ENCODE data around the gene IL9R.
"Not testable (repeated sequence)": the region's sequence is repeated elsewhere in the genome, so short reads cannot be mapped to it uniquely, and the experiment has no call there.

IL9R gene

GRCh38 chrX:155998761-155999510, 1.4 kb downstream of the IL9R start:
- DNase-seq, result no peak

GRCh38 chrX:155999751-156000150, 2.3 kb downstream of the IL9R start:
- DNase-seq, result not testable (repeated sequence)

DNA sequence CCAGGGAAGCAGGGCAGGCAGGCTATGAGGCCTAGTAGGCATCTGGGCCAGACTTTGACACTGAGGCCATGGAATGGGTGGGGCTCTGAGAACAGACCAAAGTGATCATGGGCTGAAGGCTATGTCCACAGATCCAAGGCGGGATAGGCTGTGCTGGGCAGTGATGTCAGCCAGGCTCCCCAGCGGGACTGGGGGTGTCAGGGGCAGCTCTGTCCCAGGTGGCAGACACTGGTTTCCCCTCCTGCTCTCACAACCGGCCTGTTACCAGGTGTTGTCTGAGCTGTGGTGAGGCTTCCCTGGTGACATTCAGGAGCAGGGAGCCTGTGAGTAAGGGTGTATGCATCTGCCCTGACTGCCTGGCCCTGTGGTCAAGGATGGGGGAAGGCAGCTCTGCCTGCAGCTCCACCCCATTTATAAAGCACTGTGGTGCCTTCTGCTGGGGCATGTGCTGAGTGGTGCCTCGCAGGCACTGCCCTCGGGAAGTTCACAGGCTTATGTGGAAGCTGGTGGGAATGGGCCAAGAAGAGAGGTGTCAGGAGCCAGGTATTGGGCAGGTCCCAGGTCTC, 2.9 kb downstream of the IL9R start:
- no peak for DNase-seq

GRCh38 chrX:156001001-156001666, 3.6 kb downstream of the IL9R start:
- DNase-seq, result no peak

DNA sequence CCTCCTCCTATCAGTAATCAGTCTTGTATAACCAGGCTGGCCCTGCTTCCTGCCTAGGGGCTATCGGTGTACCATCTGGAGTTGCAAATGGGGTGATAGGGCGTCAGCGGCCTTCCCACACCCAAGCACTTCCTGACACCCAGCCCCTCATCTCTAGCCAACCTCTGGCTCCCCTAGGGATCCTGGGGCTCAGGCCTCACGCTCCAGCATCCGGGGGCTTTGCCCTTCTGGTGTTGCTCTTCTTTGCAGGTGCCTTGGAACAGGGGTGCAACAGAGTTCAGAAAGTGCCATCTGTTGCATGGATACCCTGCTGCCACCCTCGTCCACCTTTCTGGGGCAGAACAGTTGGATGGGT, 4.1 kb downstream of the IL9R start:
- no peak for DNase-seq

DNA sequence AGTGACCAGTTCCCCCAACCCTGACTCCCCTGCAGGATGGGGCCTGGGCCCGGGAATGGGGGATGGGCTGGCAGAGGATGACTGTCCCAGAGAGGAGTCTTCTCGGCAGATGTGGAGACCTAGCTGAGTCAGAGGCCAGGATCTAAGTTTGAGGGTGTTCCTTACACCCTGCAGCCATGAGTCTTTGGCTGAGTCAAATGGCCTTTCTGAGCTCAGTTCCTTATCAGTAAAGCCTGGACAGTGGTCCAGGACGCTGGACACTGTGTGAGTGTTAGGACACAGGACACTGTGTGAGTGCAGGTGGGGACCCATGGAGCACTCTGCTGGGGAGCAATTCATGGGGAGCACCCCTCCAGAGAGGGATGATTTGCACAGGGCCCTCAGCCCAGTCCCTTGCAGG, 5.0 kb downstream of the IL9R start:
- DNase-seq, result no peak

- DNase-seq, result no peak
Observed at GRCh38 chrX:156003486-156004185, 6.1 kb downstream of the IL9R start.

DNA sequence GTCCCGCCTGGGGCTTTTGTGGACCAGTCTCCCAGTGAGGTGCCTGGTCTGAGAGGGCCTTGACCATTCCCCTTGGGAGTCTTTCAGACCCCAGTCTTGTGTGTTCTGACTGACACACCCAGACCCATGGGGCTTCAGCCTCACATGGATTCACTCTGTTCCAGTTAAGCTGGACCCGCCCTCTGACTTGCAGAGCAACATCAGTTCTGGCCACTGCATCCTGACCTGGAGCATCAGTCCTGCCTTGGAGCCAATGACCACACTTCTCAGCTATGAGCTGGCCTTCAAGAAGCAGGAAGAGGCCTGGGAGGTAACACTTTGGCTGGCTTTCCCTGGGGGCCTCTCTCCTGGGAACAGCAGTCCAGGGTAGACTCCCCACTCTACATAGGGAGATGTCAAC, 6.8 kb downstream of the IL9R start:
- DNase-seq, result no peak

- no peak for DNase-seq
Observed at GRCh38 chrX:156004740-156005139, 7.2 kb downstream of the IL9R start.

GRCh38 chrX:156005144-156005543, 7.6 kb downstream of the IL9R start:
- DNase-seq, result no peak

DNA sequence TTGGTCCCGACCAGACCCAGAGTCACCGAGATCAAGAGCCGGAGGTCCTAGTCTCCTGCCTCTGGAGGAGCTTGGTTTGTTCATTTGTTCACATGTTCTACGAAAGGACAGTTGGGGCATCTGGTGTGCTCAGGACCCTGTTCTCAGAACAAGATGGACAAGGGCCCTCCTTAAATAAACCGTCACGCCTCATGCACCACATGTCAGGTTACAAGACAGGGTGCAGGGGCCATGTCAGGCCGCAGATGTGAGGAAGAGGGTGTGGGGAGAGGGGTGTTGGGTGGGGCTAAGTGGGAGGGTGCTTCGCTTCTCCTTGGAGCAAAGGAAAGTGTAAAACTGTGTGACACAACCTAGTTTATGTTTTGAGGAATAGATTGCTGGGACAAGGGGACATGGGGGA, 9.0 kb downstream of the IL9R start:
- not testable (repeated sequence) for DNase-seq

- DNase-seq, result not testable (repeated sequence)
Observed at GRCh38 chrX:156008379-156008778, 10.9 kb downstream of the IL9R start.

DNA sequence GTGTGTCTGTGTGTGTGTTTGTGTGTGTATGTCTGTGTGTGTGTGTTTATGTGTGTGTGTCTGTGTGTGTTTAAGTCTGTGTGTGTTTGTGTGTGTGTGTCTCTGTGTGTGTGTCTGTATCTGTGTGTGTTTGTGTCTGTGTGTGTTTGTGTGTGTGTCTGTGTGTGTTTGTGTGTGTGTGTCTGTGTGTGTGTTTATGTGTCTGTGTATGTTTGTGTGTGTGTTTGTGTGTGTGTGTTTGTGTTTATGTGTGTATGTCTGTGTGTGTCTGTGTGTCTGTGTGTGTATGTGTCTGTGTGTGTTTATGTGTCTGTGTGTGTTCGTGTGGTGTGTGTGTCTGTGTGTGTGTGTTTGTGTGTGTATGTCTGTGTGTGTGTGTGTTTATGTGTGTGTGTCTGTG, 11.4 kb downstream of the IL9R start:
- no peak for DNase-seq

DNA sequence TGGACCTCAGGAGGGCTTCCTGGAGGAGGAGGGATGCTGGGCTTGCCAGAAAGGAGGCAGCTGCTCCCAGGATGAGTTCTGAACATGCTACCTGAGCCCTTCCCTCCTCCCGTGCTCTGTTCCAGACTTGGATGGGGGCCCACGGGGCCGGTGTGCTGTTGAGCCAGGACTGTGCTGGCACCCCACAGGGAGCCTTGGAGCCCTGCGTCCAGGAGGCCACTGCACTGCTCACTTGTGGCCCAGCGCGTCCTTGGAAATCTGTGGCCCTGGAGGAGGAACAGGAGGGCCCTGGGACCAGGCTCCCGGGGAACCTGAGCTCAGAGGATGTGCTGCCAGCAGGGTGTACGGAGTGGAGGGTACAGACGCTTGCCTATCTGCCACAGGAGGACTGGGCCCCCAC, 12.2 kb downstream of the IL9R start:
- not testable (repeated sequence) for DNase-seq

GRCh38 chrX:156013286-156013953, 15.9 kb downstream of the IL9R start:
- not testable (repeated sequence) for DNase-seq

GRCh38 chrX:156019846-156020245, 22.4 kb downstream of the IL9R start:
- not testable (repeated sequence) for DNase-seq

DNA sequence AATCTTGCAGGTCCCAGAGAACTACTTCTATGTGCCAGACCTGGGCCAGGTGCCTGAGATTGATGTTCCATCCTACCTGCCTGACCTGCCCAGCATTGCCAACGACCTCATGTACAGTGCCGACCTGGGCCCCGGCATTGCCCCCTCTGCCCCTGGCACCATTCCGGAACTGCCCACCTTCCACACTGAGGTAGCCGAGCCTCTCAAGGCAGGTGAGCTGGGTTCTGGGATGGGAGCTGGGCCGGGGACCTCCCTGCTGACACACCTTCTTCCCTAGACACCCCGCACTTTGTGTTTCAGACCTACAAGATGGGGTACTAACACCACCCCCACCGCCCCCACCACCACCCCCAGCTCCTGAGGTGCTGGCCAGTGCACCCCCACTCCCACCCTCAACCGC, 25.5 kb downstream of the IL9R start:
- DNase-seq, result not testable (repeated sequence)

GRCh38 chrX:156024949-156025492, 27.5 kb downstream of the IL9R start:
- DNase-seq, result not testable (repeated sequence)

DNA sequence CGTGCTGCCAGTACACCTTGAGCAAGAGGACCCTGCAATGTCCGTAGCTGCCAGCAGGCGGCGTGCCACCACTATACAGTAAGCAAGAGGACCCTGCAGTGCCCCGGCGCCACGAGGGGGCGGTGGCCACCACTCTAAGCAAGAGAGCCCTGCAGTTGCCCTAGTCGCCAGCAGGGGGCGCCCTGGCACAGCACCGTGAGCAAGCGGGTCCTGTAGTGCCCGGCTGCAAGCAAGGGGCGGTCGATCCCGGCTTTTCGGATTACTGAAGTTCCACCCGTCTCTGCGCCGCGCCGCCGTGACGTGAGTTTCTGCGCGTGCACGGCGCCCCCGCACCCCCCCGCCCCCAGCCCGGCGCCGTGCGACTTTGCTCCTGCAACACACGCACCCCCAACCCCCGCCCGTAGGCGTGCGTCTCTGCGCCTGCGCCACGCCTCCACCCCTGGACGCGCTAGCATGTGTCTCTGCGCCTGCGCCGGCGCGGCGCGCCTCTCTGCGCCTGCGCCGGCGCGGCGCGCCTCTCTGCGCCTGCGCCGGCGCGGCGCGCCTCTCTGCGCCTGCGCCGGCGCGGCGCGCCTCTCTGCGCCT, 31.2 kb downstream of the IL9R start:
- not testable (repeated sequence) for DNase-seq

DNA sequence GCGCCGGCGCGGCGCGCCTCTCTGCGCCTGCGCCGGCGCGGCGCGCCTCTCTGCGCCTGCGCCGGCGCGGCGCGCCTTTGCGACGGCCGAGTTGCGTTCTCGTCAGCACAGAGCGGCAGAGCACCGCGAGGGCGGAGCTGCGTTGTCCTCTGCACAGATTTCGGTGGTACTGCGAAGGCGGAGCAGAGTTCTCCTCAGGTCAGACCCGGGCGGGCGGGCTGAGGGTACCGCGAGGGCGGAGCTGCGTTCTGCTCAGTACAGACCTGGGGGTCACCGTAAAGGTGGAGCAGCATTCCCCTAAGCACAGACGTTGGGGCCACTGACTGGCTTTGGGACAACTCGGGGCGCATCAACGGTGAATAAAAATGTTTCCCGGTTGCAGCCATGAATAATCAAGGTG, 31.8 kb downstream of the IL9R start:
- not testable (repeated sequence) for DNase-seq

- DNase-seq, result not testable (repeated sequence)
Observed at GRCh38 chrX:156029707-156030442, 32.4 kb downstream of the IL9R start.

GRCh38 chrX:156030474-156030873, 33.0 kb downstream of the IL9R start:
- not testable (repeated sequence) for DNase-seq

Measured in inflammatory macrophage treated with lipopolysaccharide for 4 hours (primary cell).